Prostate gland (tissue), 2 donors: ENCODE measurements around the gene MSX2. TPM values are rescaled to one million over a fixed set of nuclear protein-coding genes. Genes with fewer than 3 reads are reported as not detected.

Experiments used
- DNase-seq: peaks from one replicate; pipeline ENCODE4 v3.0.0-alpha.2; 2019; ENCODE audit warnings: low spot score
- H3K27ac ChIP-seq, 2 donors: fragments of 200-600 bp; sonication (generic); 2 replicates each; pipeline ENCODE4 v1.5.1; 2017 to 2019
- H3K27me3 ChIP-seq: fragments of 200-600 bp; sonication (generic); replicated peaks from 2 replicates; pipeline ENCODE4 v1.5.1; 2019; ENCODE audit not compliant: insufficient read depth
- H3K36me3 ChIP-seq, 2 donors: fragments of 200-600 bp; sonication (generic); 1 replicate in 1 of 2; 2 replicates in 1 of 2; pipeline versions ENCODE4 v1.5.1 to v1.8.1; 2017 to 2019
- H3K4me1 ChIP-seq: fragments of 200-600 bp; sonication (generic); replicated peaks from 2 replicates; pipeline ENCODE4 v1.5.1; 2019
- H3K4me3 ChIP-seq, 2 donors: fragments of 200-600 bp; sonication (generic); 2 replicates each; pipeline ENCODE4 v1.5.1; 2017 to 2019
- H3K9me3 ChIP-seq: fragments of 200-600 bp; sonication (generic); 2 replicates; pipeline ENCODE4 v1.5.1; 2017
- POLR2A ChIP-seq: fragments of 450-650 bp; IDR thresholded peaks from one replicate; pipeline ENCODE4 v1.6.1; 2016; ENCODE audit warnings: antibody characterized with exemption, mild to moderate bottlenecking
- POLR2AphosphoS5 ChIP-seq: sonication (generic); formaldehyde crosslinking; IDR thresholded peaks from one replicate; pipeline ENCODE4 v1.6.1; 2017; ENCODE audit warnings: antibody characterized with exemption
- WGBS: methylation state at CpG from one replicate; pipeline ENCODE4 v1.1.5; 2018; 5-methylcytosine and 5-hydroxymethylcytosine counted together
- intact Hi-C: fragments of 100-400 bp; cut with DNase I; formaldehyde crosslinking; loops from one replicate; pipeline ENCODE4 v1.14.2; 2022
- microRNA-seq: library from miRNA; unstranded; fragments of <30 nt; microRNA quantifications from one replicate; pipeline ENCODE4, GENCODE V29; 2016
- small RNA-seq, 2 donors: library from RNA; depleted of rRNA; stranded (forward); fragments of <200 nt; gene quantifications; one replicate each; pipeline ENCODE3, GENCODE V24; 2016
- total RNA-seq, 2 donors: library from RNA; depleted of rRNA; stranded (reverse); fragments of >200 nt; gene quantifications; one replicate each; pipeline ENCODE4 v1.1.0, GENCODE V29; 2016
- TF ChIP-seq, protein P1 (sequence below), 4 experiments: fragments of 200-600 bp in 2 of 4; fragments of 450-650 bp in 2 of 4; sonication (generic) in 2 of 4; IDR thresholded peaks; 1 replicate in 3 of 4; 2 replicates in 1 of 4; pipeline ENCODE4 v1.5.1; 2016 to 2019; ENCODE audit warnings: antibody characterized with exemption in 4 of 4, mild to moderate bottlenecking in 2 of 4, moderate library complexity in 2 of 4

Gene MSX2
- total RNA-seq, 2 donors from 2014 or later = 7.1 to 36.4 TPM

GRCh38 chr5:174777583-174777982 lies 53.2 kb downstream of the MSX2 start:
- Histone ChIP-seq H3K36me3 (no peaks in the 10 kb centered on the region), H3K27me3 (no peaks in the 10 kb centered on the region), H3K4me3 (no peak overlapping the region), H3K4me1 (no peaks in the 10 kb centered on the region), H3K9me3 (no peaks in the 10 kb centered on the region), H3K27ac (no peak overlapping the region)
- TF ChIP-seq, protein P1, sequence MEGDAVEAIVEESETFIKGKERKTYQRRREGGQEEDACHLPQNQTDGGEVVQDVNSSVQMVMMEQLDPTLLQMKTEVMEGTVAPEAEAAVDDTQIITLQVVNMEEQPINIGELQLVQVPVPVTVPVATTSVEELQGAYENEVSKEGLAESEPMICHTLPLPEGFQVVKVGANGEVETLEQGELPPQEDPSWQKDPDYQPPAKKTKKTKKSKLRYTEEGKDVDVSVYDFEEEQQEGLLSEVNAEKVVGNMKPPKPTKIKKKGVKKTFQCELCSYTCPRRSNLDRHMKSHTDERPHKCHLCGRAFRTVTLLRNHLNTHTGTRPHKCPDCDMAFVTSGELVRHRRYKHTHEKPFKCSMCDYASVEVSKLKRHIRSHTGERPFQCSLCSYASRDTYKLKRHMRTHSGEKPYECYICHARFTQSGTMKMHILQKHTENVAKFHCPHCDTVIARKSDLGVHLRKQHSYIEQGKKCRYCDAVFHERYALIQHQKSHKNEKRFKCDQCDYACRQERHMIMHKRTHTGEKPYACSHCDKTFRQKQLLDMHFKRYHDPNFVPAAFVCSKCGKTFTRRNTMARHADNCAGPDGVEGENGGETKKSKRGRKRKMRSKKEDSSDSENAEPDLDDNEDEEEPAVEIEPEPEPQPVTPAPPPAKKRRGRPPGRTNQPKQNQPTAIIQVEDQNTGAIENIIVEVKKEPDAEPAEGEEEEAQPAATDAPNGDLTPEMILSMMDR (IDR thresholded peaks at IDR 0.05) = no peak
- TF ChIP-seq POLR2AphosphoS5 = no peak
- TF ChIP-seq POLR2A = no peak
- WGBS = 47% methylated on average over 2 of the region's 2 CpGs
- intact Hi-C loops = no loop called here
- no peak for DNase-seq

Small RNAs within 50 kb of the gene (microRNA-seq; reads per million reads assigned to microRNA genes)
- gene MIR4634 = 0.59 reads per million

Small RNAs within 50 kb of the gene (small RNA-seq; reads per million reads assigned to genes)
- 0 to 0.50 reads per million in 2 donors for gene MIR4634
